ENCODE results near the gene UBE2E2. TPM values are rescaled to one million over a fixed set of nuclear protein-coding genes. Genes with fewer than 3 reads are reported as not detected.

The UBE2E2 gene
- total RNA-seq, 1 donor from 2014 or later = 24.2 TPM

DNA sequence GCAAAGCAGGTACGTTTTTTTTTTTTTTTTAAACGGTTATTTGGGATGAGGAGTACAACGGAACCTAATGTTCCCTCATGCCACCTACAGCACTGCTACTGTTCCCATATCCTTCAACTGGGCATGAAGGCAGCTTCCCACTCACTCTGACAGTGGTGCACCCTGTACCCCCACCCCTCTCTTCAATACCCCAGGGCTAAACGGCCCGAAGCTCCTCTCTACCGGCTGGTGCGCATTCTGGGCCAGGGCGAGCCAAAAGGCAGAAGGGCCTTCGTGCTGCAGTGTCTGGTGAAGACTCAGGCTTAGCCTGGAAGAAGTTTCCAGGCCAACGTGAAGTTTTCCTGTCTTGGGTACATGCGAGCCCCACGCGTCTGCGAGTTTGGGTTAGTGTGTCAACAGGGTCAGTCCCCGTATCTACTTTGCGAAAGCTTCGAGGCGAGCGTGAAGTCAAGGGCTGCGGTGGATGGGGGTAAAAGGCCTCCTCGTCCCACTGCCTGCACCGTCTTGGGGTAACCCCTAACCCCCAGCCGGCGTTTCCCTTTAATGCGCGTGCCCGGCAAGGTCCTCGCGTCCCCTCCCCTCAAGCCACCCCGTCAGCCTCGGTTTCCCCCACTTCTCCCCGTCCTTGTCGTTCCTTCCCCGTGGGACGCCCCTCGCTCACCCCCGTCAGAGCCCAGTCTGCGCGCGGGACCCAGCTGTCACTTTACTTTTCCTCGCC is 765 bp upstream of the UBE2E2 start:
- H3K9me3 Mint-ChIP-seq = no peaks in the 10 kb centered on the region
- H3K4me3 Mint-ChIP-seq = peak overlapping the region; percentile 86
- peaks cover 11% of the 10 kb centered on the region for H3K4me1 Mint-ChIP-seq
- TF ChIP-seq, protein P1, sequence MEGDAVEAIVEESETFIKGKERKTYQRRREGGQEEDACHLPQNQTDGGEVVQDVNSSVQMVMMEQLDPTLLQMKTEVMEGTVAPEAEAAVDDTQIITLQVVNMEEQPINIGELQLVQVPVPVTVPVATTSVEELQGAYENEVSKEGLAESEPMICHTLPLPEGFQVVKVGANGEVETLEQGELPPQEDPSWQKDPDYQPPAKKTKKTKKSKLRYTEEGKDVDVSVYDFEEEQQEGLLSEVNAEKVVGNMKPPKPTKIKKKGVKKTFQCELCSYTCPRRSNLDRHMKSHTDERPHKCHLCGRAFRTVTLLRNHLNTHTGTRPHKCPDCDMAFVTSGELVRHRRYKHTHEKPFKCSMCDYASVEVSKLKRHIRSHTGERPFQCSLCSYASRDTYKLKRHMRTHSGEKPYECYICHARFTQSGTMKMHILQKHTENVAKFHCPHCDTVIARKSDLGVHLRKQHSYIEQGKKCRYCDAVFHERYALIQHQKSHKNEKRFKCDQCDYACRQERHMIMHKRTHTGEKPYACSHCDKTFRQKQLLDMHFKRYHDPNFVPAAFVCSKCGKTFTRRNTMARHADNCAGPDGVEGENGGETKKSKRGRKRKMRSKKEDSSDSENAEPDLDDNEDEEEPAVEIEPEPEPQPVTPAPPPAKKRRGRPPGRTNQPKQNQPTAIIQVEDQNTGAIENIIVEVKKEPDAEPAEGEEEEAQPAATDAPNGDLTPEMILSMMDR (conservative IDR thresholded peaks at IDR 0.05) = no peak
- DNase-seq (ENCODE audit: low read depth, low spot score) = no peak
- peak overlapping the region; percentile 63 for H3K27ac Mint-ChIP-seq (ENCODE audit: unreplicated experiment)
- no peaks in the 10 kb centered on the region for H3K36me3 Mint-ChIP-seq (ENCODE audit: low read depth)
- peaks cover 51% of the 10 kb centered on the region for H3K27me3 Mint-ChIP-seq (ENCODE audit: low read depth)

DNA sequence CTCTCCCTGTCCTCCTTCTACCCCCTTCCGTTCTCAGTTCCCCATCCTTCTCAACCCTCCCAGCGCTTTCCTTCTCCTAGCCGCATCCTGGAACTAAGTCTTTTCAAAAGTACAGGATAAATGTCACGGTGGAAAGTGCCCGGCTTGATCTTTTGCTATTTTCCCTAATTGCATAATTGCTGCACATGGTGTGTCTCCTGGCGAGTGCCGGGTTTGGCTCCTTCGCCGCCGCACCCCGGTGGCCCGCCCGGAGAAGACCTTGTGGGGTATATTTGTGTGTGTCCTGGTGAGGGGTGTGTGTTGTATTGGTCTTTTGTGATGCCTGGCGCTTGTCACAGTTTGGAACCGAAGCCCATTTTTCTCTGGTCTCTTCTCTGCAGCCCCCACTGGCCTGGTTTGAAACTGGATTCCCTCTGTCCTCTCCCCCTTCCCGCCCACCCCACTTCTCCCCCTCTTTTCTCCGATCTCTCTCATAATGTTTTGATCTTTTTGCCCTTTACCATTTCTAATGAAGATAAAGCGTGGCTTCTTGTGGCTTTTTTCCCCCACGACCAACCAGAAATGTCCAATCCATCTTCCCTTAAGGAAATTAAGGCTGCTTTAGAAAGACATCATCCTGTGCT is 692 bp downstream of the UBE2E2 start:
- DNase-seq (ENCODE audit: low read depth, low spot score) = peak; percentile 18
- peaks cover 11% of the 10 kb centered on the region for H3K4me1 Mint-ChIP-seq
- TF ChIP-seq, protein P1 (conservative IDR thresholded peaks at IDR 0.05) = peak; percentile 18
- no peaks in the 10 kb centered on the region for H3K36me3 Mint-ChIP-seq (ENCODE audit: low read depth)
- peak overlapping the region; percentile 98 for H3K4me3 Mint-ChIP-seq
- H3K27me3 Mint-ChIP-seq (ENCODE audit: low read depth) = peaks cover 42% of the 10 kb centered on the region
- H3K27ac Mint-ChIP-seq (ENCODE audit: unreplicated experiment) = peak overlapping the region; percentile 39
- no peaks in the 10 kb centered on the region for H3K9me3 Mint-ChIP-seq

DNA sequence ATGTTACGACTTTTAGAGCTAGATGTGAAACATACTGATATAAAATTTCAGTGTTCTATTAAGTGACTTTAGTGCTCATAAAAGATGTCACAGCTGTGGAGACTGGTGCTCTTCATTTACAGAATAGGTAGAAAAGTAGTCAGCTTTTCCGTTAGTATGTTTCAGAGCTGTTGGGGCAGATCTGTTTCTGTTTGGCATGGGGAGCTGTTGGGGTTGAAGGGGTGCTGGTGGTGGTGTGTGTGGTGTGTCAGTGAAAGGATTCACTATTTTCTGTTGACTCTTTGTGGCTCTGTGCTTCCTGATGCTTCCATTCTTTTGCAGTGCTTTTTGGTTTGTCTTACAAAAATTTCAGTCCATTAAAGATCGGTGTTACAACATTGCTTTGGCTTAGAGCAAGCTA is 3.2 kb downstream of the UBE2E2 start:
- Mint-ChIP-seq H3K27me3 (ENCODE audit: low read depth) (peaks cover 18% of the 10 kb centered on the region), H3K4me1 (peaks cover 11% of the 10 kb centered on the region), H3K27ac (ENCODE audit: unreplicated experiment) (no peak overlapping the region), H3K36me3 (ENCODE audit: low read depth) (no peaks in the 10 kb centered on the region), H3K4me3 (peak overlapping the region; percentile 9), H3K9me3 (no peaks in the 10 kb centered on the region)
- DNase-seq (ENCODE audit: low read depth, low spot score) = no peak
- TF ChIP-seq, protein P1 (conservative IDR thresholded peaks at IDR 0.05) = no peak

DNA sequence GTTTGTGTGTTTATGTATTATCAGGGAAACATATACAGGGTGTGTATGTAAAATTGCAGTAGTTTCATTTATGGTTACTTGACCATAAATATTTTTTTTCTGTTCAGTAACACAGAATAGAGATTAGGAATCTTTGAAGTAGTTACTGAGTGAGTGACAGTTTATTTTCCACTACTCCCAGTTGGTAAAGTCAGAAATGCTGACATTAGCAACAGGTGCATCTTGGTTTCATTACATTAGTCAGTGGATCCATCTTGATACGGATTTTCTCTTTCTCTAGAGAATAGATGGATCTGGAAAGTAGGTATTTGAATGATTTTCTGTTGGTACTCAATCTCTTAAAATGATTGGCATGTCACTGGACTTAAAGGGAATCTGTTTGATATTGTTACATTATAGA is 6.0 kb downstream of the UBE2E2 start:
- Mint-ChIP-seq H3K36me3 (ENCODE audit: low read depth) (no peaks in the 10 kb centered on the region), H3K4me1 (peaks cover 5% of the 10 kb centered on the region), H3K27ac (ENCODE audit: unreplicated experiment) (no peak overlapping the region), H3K9me3 (no peaks in the 10 kb centered on the region), H3K27me3 (ENCODE audit: low read depth) (peaks cover 2% of the 10 kb centered on the region), H3K4me3 (no peak overlapping the region)
- no peak for DNase-seq (ENCODE audit: low read depth, low spot score)
- TF ChIP-seq, protein P1 (conservative IDR thresholded peaks at IDR 0.05) = no peak

DNA sequence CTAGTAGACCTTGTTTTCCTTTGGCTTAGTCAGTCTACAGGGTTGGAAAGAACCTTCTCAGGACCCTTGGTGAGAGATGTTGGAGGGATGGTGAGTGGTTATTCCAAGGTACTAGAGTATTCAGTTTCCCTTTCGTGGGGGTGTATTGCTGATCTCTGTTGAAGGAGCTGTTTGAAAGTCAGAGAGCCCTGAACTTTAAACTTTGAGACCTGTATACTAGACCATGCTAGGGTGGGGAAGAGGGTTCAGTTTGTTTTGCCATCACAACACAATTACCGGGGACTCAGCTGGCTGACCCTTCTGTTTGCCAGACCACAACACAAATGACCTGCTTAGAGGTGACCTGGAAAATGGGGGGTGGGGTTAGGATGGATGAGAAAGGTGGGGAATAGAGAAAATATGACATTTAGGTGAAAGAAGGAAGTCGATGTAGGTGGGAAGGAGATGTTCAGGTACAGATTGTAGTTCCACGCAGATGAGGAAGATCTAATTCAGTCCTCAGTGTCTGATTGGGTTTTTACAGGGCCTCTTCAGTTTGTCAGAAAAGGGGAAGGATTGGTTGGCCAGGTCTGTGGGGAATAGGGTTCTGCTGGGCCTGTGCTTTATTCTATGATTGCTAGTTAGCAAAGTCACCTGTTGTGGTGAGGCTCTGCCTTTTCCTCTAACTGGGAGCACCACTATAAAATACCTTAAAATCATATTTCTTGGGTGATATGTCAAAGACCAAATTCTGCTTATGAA is 6.8 kb downstream of the UBE2E2 start:
- Mint-ChIP-seq H3K4me3 (no peak overlapping the region), H3K4me1 (no peaks in the 10 kb centered on the region), H3K9me3 (no peaks in the 10 kb centered on the region), H3K27me3 (ENCODE audit: low read depth) (no peaks in the 10 kb centered on the region), H3K27ac (ENCODE audit: unreplicated experiment) (no peak overlapping the region), H3K36me3 (ENCODE audit: low read depth) (no peaks in the 10 kb centered on the region)
- no peak for DNase-seq (ENCODE audit: low read depth, low spot score)
- TF ChIP-seq, protein P1 (conservative IDR thresholded peaks at IDR 0.05) = no peak

All from neural crest cell (in vitro differentiated cells).